Stimulated activated CD8-positive, alpha-beta memory T cell treated with anti-CD3 and anti-CD28 coated beads, Interleukin-15, amount 100 ng/mL, for 48 hours (primary cell): Measurements from ENCODE around the gene PAQR6.

Experiments used
- DNase-seq, 2 donors: peaks; one replicate each; pipeline ENCODE4 v3.0.0-alpha.2; 2020; ENCODE audit warnings: low read depth in 2 of 2

The PAQR6 gene

GRCh38 chr1:156247460-156248322 is at the start of gene PAQR6:
PAQR6 (minus strand) TSS chr1:156248056; CDS start chr1:156246731, 1,325 bp downstream.
- no peak for DNase-seq

- peak; percentile 30 to 35 for DNase-seq
Measured at GRCh38 chr1:156295391-156295947, 47.6 kb upstream of the PAQR6 start, which contains the start of gene GLMP. GLMP (minus strand) TSS chr1:156295679; CDS start chr1:156295645, 34 bp downstream.

- no peak for DNase-seq
Measured at GRCh38 chr1:156293895-156294294, 46.0 kb upstream of the PAQR6 start.

- DNase-seq: no peak
Measured at GRCh38 chr1:156293098-156293434, 45.2 kb upstream of the PAQR6 start.

- DNase-seq: peak in 1 of 2 donors; percentile 24
Measured at GRCh38 chr1:156291226-156292061, 43.6 kb upstream of the PAQR6 start.

GRCh38 chr1:156289857-156290256 is 42.0 kb upstream of the PAQR6 start:
- no peak for DNase-seq

- DNase-seq: no peak
Measured at GRCh38 chr1:156286061-156286460, 38.2 kb upstream of the PAQR6 start.

- no peak for DNase-seq
Measured at GRCh38 chr1:156285437-156285836, 37.6 kb upstream of the PAQR6 start.

- DNase-seq: no peak
Measured at GRCh38 chr1:156284757-156285156, 36.9 kb upstream of the PAQR6 start.

- DNase-seq: no peak
Measured at GRCh38 chr1:156284112-156284511, 36.3 kb upstream of the PAQR6 start, which contains the start of gene TMEM79. TMEM79 (plus strand) TSS chr1:156284325; CDS start chr1:156285227, 902 bp downstream.

GRCh38 chr1:156283521-156283920 is 35.7 kb upstream of the PAQR6 start:
- DNase-seq: no peak

GRCh38 chr1:156282479-156283222 is 34.8 kb upstream of the PAQR6 start, which contains the start of gene SMG5:
SMG5 (minus strand) TSS chr1:156282825; CDS start chr1:156282680, 145 bp downstream.
- DNase-seq: peak; percentile 94 to 95

GRCh38 chr1:156281693-156282478 is 34.0 kb upstream of the PAQR6 start:
- no peak for DNase-seq

GRCh38 chr1:156281281-156281680 is 33.4 kb upstream of the PAQR6 start:
- peak; percentile 32 to 57 for DNase-seq

GRCh38 chr1:156279837-156280236 is 32.0 kb upstream of the PAQR6 start:
- no peak for DNase-seq

GRCh38 chr1:156276966-156277381 is 29.1 kb upstream of the PAQR6 start:
- DNase-seq: no peak

GRCh38 chr1:156276532-156276931 is 28.7 kb upstream of the PAQR6 start:
- no peak for DNase-seq

- DNase-seq: no peak
Measured at GRCh38 chr1:156270314-156270713, 22.5 kb upstream of the PAQR6 start.

GRCh38 chr1:156268336-156268735 is 20.5 kb upstream of the PAQR6 start:
- no peak for DNase-seq

GRCh38 chr1:156266051-156266450 is 18.2 kb upstream of the PAQR6 start:
- no peak for DNase-seq

GRCh38 chr1:156263288-156263655 is 15.4 kb upstream of the PAQR6 start:
- no peak for DNase-seq
